Karpas-422 (cell line): ENCODE results near the gene OR2Z1. TPM values are rescaled to one million over a fixed set of nuclear protein-coding genes. Genes with fewer than 3 reads are reported as not detected.

Experiments
- DNase-seq: peaks from one replicate; pipeline ENCODE4 v3.0.0-alpha.2; 2015
- H2AFZ ChIP-seq: fragments of 200-600 bp; sonication (generic); 2 replicates; pipeline ENCODE4 v1.6.1; 2014; ENCODE audit warnings: antibody characterized with exemption, low read length, mixed read lengths
- H3K27ac ChIP-seq: fragments of 200-600 bp; sonication (generic); 2 replicates; pipeline ENCODE4 v1.5.1; 2014; ENCODE audit warnings: mild to moderate bottlenecking, low read length, moderate library complexity
- H3K27me3 ChIP-seq: fragments of 200-600 bp; sonication (generic); 2 replicates; pipeline ENCODE4 v1.6.1; 2014; ENCODE audit warnings: low read length, mixed read lengths
- H3K36me3 ChIP-seq: fragments of 200-600 bp; sonication (generic); 2 replicates; pipeline ENCODE4 v1.6.1; 2014; ENCODE audit warnings: low read length, mixed read lengths; ENCODE audit not compliant: insufficient read depth
- H3K4me1 ChIP-seq: fragments of 200-600 bp; sonication (generic); 2 replicates; pipeline ENCODE4 v1.6.1; 2014; ENCODE audit warnings: mild to moderate bottlenecking, low read length, mixed read lengths
- H3K4me2 ChIP-seq: fragments of 200-600 bp; sonication (generic); 2 replicates; pipeline ENCODE4 v1.6.1; 2014; ENCODE audit warnings: low read length, low read depth, mild to moderate bottlenecking; ENCODE audit not compliant: poor library complexity, severe bottlenecking
- H3K4me3 ChIP-seq: fragments of 200-600 bp; sonication (generic); 2 replicates; pipeline ENCODE4 v1.5.1; 2014; ENCODE audit warnings: mild to moderate bottlenecking, antibody characterized with exemption, low read length, mixed read lengths
- H3K79me2 ChIP-seq: fragments of 200-600 bp; sonication (generic); 2 replicates; pipeline ENCODE4 v1.6.1; 2014; ENCODE audit warnings: mild to moderate bottlenecking, low read length, mixed read lengths
- H3K9ac ChIP-seq: fragments of 200-600 bp; sonication (generic); 2 replicates; pipeline ENCODE4 v1.6.0; 2014; ENCODE audit warnings: low read length
- H3K9me2 ChIP-seq: fragments of 200-600 bp; sonication (generic), shearing (Covaris generic); replicated peaks from 2 replicates; pipeline ENCODE4 v1.6.0; 2014; ENCODE audit warnings: mild to moderate bottlenecking, low read length, moderate library complexity; ENCODE audit not compliant: insufficient read depth
- H3K9me3 ChIP-seq: fragments of 300-700, 200-600 bp; sonication (generic); 2 replicates; pipeline ENCODE4 v1.6.1; 2014; ENCODE audit warnings: low read length, mixed read lengths
- H4K20me1 ChIP-seq: fragments of 200-600 bp; sonication (generic); 2 replicates; pipeline ENCODE4 v1.6.1; 2014; ENCODE audit warnings: mild to moderate bottlenecking, antibody characterized with exemption, low read length, low read depth; ENCODE audit not compliant: insufficient read depth
- total RNA-seq: library from RNA; depleted of rRNA; stranded (reverse); fragments of >200 nt; shearing (Covaris generic); gene quantifications from 2 replicates; pipeline ENCODE4 v1.2.3, GENCODE V29; 2014; ENCODE audit warnings: low replicate concordance; rRNA removed

OR2Z1 gene, protein sequence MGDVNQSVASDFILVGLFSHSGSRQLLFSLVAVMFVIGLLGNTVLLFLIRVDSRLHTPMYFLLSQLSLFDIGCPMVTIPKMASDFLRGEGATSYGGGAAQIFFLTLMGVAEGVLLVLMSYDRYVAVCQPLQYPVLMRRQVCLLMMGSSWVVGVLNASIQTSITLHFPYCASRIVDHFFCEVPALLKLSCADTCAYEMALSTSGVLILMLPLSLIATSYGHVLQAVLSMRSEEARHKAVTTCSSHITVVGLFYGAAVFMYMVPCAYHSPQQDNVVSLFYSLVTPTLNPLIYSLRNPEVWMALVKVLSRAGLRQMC
- not detected in 2 replicates for total RNA-seq

DNA sequence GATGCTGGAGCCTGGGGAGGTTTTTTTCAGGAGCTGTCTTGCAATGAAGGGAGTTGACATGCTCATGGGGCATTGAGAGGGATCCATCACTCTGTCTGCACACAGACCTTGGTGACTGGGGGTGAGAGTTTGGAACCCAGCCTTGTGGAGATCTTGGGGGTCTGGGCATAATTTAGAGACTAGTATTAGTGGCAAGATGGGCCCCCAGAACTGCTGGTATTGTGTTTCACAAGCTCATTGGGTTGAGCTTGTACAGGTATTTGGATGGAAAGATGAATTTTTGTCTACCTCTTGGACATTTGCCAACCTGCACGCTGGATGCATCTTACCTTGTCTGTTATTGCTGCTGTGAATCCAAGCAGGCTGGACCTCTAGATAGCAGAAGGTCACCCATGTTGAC is at the start of gene OR2Z1:
Gene OR2Z1, plus strand, starts transcription at position 301 of the 400 bp plus-strand sequence. CDS start 9,395 bp downstream, outside the sequence.
- Histone ChIP-seq H3K9ac (no peak within 1 kb of the TSS), H3K9me2 (no peaks in the 10 kb centered on the region), H3K4me2 (no peak within 1 kb of the TSS), H3K4me1 (no peaks in the 10 kb centered on the region), H3K36me3 (no peaks in the 10 kb centered on the region), H3K27ac (no peak within 1 kb of the TSS), H3K27me3 (no peaks in the 10 kb centered on the region), H3K79me2 (no peaks in the 10 kb centered on the region), H3K9me3 (no peaks in the 10 kb centered on the region), H4K20me1 (no peaks in the 10 kb centered on the region), H2AFZ (no peak within 1 kb of the TSS), H3K4me3 (no peak within 1 kb of the TSS)
- DNase-seq, result no peak

- no peak overlapping the region for H3K4me3 ChIP-seq
- H3K4me2 ChIP-seq, result no peak overlapping the region
- no peaks in the 10 kb centered on the region for H4K20me1 ChIP-seq
- no peaks in the 10 kb centered on the region for H3K4me1 ChIP-seq
- no peaks in the 10 kb centered on the region for H3K36me3 ChIP-seq
- H2AFZ ChIP-seq, result no peak overlapping the region
- no peak overlapping the region for H3K27ac ChIP-seq
- H3K27me3 ChIP-seq, result no peaks in the 10 kb centered on the region
- DNase-seq, result no peak
- no peaks in the 10 kb centered on the region for H3K9me2 ChIP-seq
- no peaks in the 10 kb centered on the region for H3K9me3 ChIP-seq
- H3K9ac ChIP-seq, result no peak overlapping the region
- no peaks in the 10 kb centered on the region for H3K79me2 ChIP-seq
Observed at GRCh38 chr19:8673276-8673891, 48.0 kb upstream of the OR2Z1 start.

- Histone ChIP-seq H3K4me2 (no peak overlapping the region), H4K20me1 (no peaks in the 10 kb centered on the region), H3K27ac (no peak overlapping the region), H3K9me2 (no peaks in the 10 kb centered on the region), H3K9ac (no peak overlapping the region), H2AFZ (no peak overlapping the region), H3K27me3 (no peaks in the 10 kb centered on the region), H3K36me3 (no peaks in the 10 kb centered on the region), H3K4me3 (no peak overlapping the region), H3K79me2 (no peaks in the 10 kb centered on the region), H3K9me3 (no peaks in the 10 kb centered on the region), H3K4me1 (no peaks in the 10 kb centered on the region)
- no peak for DNase-seq
Observed at GRCh38 chr19:8675066-8675465, 46.4 kb upstream of the OR2Z1 start.

GRCh38 chr19:8678244-8678807 is 43.1 kb upstream of the OR2Z1 start:
- Histone ChIP-seq H2AFZ (no peak overlapping the region), H3K4me2 (no peak overlapping the region), H3K79me2 (no peaks in the 10 kb centered on the region), H3K9me3 (no peaks in the 10 kb centered on the region), H3K9me2 (no peaks in the 10 kb centered on the region), H3K36me3 (no peaks in the 10 kb centered on the region), H3K4me3 (no peak overlapping the region), H3K9ac (no peak overlapping the region), H3K4me1 (no peaks in the 10 kb centered on the region), H3K27me3 (no peaks in the 10 kb centered on the region), H4K20me1 (no peaks in the 10 kb centered on the region), H3K27ac (no peak overlapping the region)
- no peak for DNase-seq

- Histone ChIP-seq H3K27ac (no peak overlapping the region), H3K27me3 (no peaks in the 10 kb centered on the region), H4K20me1 (no peaks in the 10 kb centered on the region), H3K4me2 (no peak overlapping the region), H3K9me2 (no peaks in the 10 kb centered on the region), H3K4me1 (no peaks in the 10 kb centered on the region), H3K79me2 (no peaks in the 10 kb centered on the region), H3K4me3 (no peak overlapping the region), H2AFZ (no peak overlapping the region), H3K9me3 (no peaks in the 10 kb centered on the region), H3K36me3 (no peaks in the 10 kb centered on the region), H3K9ac (no peak overlapping the region)
- no peak for DNase-seq
Observed at GRCh38 chr19:8680676-8681344, 40.6 kb upstream of the OR2Z1 start.

GRCh38 chr19:8681345-8682029 is 39.9 kb upstream of the OR2Z1 start:
- no peak overlapping the region for H2AFZ ChIP-seq
- H3K27me3 ChIP-seq, result no peaks in the 10 kb centered on the region
- no peaks in the 10 kb centered on the region for H4K20me1 ChIP-seq
- H3K4me2 ChIP-seq, result no peak overlapping the region
- H3K4me1 ChIP-seq, result no peaks in the 10 kb centered on the region
- H3K36me3 ChIP-seq, result no peaks in the 10 kb centered on the region
- H3K27ac ChIP-seq, result no peak overlapping the region
- H3K9me2 ChIP-seq, result no peaks in the 10 kb centered on the region
- no peaks in the 10 kb centered on the region for H3K79me2 ChIP-seq
- H3K9me3 ChIP-seq, result no peaks in the 10 kb centered on the region
- H3K9ac ChIP-seq, result no peak overlapping the region
- DNase-seq, result no peak
- no peak overlapping the region for H3K4me3 ChIP-seq

DNA sequence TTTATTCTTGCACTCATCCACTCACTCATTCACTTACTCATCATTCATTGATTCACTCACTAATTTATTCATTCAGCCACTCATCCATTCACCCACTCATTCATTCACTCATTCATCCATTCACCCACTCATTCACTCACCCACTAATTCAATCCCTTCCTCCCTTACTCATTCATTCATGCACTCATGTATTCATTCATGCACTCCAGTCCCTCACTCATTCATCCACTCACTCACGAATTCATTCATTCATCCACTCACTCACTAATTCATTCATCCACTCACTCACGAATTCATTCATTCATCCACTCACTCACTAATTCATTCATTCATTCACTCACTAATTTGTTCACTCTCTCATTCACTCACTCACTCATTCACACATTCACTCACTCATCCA is 39.0 kb upstream of the OR2Z1 start:
- Histone ChIP-seq H3K9ac (no peak overlapping the region), H4K20me1 (no peaks in the 10 kb centered on the region), H3K27me3 (no peaks in the 10 kb centered on the region), H3K27ac (no peak overlapping the region), H3K79me2 (no peaks in the 10 kb centered on the region), H3K4me2 (no peak overlapping the region), H3K36me3 (no peaks in the 10 kb centered on the region), H3K4me3 (no peak overlapping the region), H3K4me1 (no peaks in the 10 kb centered on the region), H2AFZ (no peak overlapping the region), H3K9me3 (no peaks in the 10 kb centered on the region), H3K9me2 (no peaks in the 10 kb centered on the region)
- no peak for DNase-seq

- Histone ChIP-seq H3K27me3 (no peaks in the 10 kb centered on the region), H3K9me3 (no peaks in the 10 kb centered on the region)
Observed at GRCh38 chr19:8682931-8683330, 38.5 kb upstream of the OR2Z1 start.

More at GRCh38 chr19:8682931-8683330, 38.5 kb upstream of the OR2Z1 start:
- no peak for DNase-seq
- no peaks in the 10 kb centered on the region for H3K4me1 ChIP-seq
- no peak overlapping the region for H2AFZ ChIP-seq
- no peak overlapping the region for H3K4me2 ChIP-seq
- H4K20me1 ChIP-seq, result no peaks in the 10 kb centered on the region
- no peak overlapping the region for H3K9ac ChIP-seq
- no peak overlapping the region for H3K4me3 ChIP-seq
- no peaks in the 10 kb centered on the region for H3K9me2 ChIP-seq
- H3K27ac ChIP-seq, result no peak overlapping the region
- no peaks in the 10 kb centered on the region for H3K79me2 ChIP-seq
- no peaks in the 10 kb centered on the region for H3K36me3 ChIP-seq
